ENCODE results near the gene PRKAR2B. TPM values are rescaled to one million over a fixed set of nuclear protein-coding genes. Genes with fewer than 3 reads are reported as not detected.

Gene PRKAR2B
- polyA plus RNA-seq, 1 of the 3 experiments (the other 2 are of a cell fraction) = 17.3 TPM

DNA sequence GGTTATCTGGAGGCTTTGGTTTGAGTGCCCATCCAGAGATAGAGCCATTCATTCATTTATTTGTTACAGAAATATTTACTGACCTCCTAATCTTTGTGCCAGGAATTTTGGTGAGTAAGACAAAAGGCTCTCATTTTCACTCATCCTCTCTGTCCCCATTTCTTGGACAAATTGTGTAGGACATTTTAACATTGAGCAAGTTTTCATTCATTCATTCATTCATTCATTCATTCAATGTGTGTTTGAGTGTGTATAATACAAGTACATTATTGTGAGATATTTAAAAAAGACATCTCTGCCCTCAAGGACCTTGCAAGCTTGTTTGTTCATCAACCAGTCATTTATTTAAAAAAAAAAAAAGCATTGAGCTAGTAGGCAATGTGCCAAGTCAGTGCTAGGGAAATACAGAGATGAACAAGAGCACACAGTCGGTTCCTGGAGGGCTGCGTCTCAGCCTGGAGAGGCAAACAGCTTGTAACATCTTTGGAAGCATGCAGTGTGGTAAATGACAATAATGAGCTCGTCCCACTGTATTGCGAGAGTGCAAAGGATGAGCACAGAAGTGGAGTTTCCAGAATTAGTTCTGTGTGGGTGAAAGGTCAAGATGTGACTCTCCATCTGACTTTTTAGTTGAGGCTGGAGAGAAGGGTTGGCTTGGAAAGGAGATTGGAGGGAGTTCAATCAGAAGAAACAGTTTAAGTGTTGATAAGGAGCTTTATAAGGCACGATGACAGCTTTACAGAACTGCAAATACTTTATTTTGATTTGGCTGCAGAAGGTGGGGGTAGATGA, 73.8 kb downstream of the PRKAR2B start:
- Histone ChIP-seq H3K9me3 (no peaks in the 10 kb centered on the region), H3K9ac (no peak overlapping the region), H4K20me1 (ENCODE audit: insufficient read depth) (no peaks in the 10 kb centered on the region), H3K9me2 (no peaks in the 10 kb centered on the region), H3K79me2 (ENCODE audit: insufficient read depth) (no peaks in the 10 kb centered on the region), H3K27me3 (ENCODE audit: insufficient read depth) (no peaks in the 10 kb centered on the region), H3K36me3 (replicated peaks in 1 of 2; ENCODE audit: control insufficient read depth in 1 of 2, insufficient read depth in 2 of 2, low read length in 1 of 2) (no peaks in the 10 kb centered on the region), H3K4me1 (ENCODE audit: control insufficient read depth in 1 of 2, insufficient read depth in 2 of 2, low read depth in 1 of 2, low read length in 1 of 2) (peaks cover 5 to 12% of the 10 kb centered on the region in 2 experiments; a peak in 3 of 4 replicates), H3K27ac (ENCODE audit: low read depth in 2 of 2, low read length in 1 of 2) (no peak overlapping the region), H3K4me3 (ENCODE audit: low read depth in 2 of 2, low read length in 1 of 2) (no peak overlapping the region), H3F3A (replicated peaks; ENCODE audit: insufficient read depth) (peaks cover 2% of the 10 kb centered on the region), H3K4me2 (peak overlapping the region; percentile 12), H2AFZ (ENCODE audit: low read depth) (no peak overlapping the region)
- ChIA-PET CTCF (interaction anchor here (1.0 to 1.1 kb wide), 2 partner anchors 15 to 29 kb away, joined by 3 read pairs; no protein-coding TSS in a partner anchor), POLR2A (no interaction called here)
- TF ChIP-seq TCF12 (IDR thresholded peaks at IDR 0.05) = no peak
- TF ChIP-seq MXI1 (IDR thresholded peaks at IDR 0.05; ENCODE audit: low read depth, low read length) = no peak
- TF ChIP-seq FOXM1 (IDR thresholded peaks at IDR 0.05; ENCODE audit: low read depth) = no peak
- peak; percentile 31; the same call in 1 of the 2 replicates for TF ChIP-seq NFIC (IDR thresholded peaks at IDR 0.05; ENCODE audit: borderline replicate concordance)
- TF ChIP-seq, protein P1, sequence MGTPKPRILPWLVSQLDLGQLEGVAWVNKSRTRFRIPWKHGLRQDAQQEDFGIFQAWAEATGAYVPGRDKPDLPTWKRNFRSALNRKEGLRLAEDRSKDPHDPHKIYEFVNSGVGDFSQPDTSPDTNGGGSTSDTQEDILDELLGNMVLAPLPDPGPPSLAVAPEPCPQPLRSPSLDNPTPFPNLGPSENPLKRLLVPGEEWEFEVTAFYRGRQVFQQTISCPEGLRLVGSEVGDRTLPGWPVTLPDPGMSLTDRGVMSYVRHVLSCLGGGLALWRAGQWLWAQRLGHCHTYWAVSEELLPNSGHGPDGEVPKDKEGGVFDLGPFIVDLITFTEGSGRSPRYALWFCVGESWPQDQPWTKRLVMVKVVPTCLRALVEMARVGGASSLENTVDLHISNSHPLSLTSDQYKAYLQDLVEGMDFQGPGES (IDR thresholded peaks at IDR 0.05; ENCODE audit: low read depth, low read length) = no peak
- TF ChIP-seq GATA2 (CRISPR knock-in tag; IDR thresholded peaks at IDR 0.05) = no peak
- TF ChIP-seq TAF1 (IDR thresholded peaks at IDR 0.05; ENCODE audit: borderline replicate concordance, low read depth, low read length) = no peak
- no peak for DNase-seq
- WGBS (ENCODE audit: low lambda C conversion rate) = 84% methylated on average over 5 of the region's 5 CpGs

DNA sequence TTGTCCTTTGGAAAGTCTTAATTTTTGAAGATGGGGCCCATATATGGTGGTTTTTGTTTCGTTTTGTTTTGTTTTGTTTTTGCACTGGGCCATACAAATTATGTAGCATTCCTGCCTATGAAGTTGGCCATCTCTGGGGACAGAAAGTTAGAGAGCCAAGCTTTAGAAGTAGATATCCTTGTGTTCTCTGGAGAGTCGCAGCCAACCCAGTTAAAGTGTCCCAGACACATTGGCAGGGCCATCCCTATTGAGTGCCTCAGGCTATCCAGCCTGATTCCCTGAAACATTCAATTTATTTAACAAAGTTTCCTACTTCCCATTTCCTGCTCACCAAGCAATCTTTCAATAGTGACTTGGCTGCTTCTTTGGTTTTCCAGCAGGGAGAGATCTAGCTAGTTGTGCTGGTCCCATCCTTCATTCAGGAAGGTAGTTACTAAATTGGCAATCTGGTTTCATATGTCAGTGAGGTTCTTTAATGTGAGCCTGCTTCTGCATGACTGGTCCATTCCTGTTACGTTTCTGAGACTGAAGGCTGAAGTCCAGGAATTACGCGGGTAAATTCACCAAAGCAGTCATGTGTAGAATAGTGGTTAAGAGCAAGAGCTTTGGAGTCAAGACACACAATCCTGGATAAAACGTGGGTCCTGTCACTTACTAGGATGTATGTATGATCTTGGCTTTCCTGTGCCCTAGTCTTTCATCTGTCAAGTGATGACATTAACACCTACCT, 75.0 kb downstream of the PRKAR2B start:
- H2AFZ ChIP-seq (ENCODE audit: low read depth) = no peak overlapping the region
- no peaks in the 10 kb centered on the region for H3K9me2 ChIP-seq
- no peak overlapping the region for H3K4me2 ChIP-seq
- H3K9ac ChIP-seq = no peak overlapping the region
- 90% methylated on average over 6 of the region's 6 CpGs for WGBS (ENCODE audit: low lambda C conversion rate)
- H3K36me3 ChIP-seq (replicated peaks in 1 of 2; ENCODE audit: control insufficient read depth in 1 of 2, insufficient read depth in 2 of 2, low read length in 1 of 2) = no peaks in the 10 kb centered on the region
- no peaks in the 10 kb centered on the region for H3F3A ChIP-seq (replicated peaks; ENCODE audit: insufficient read depth)
- H3K27me3 ChIP-seq (ENCODE audit: insufficient read depth) = no peaks in the 10 kb centered on the region
- H3K4me3 ChIP-seq (ENCODE audit: low read depth in 2 of 2, low read length in 1 of 2) = no peak overlapping the region
- no peaks in the 10 kb centered on the region for H3K79me2 ChIP-seq (ENCODE audit: insufficient read depth)
- no peak for DNase-seq
- TF ChIP-seq, protein P1 (IDR thresholded peaks at IDR 0.05; ENCODE audit: low read depth, low read length) = no peak
- POLR2A ChIA-PET = no interaction called here
- H4K20me1 ChIP-seq (ENCODE audit: insufficient read depth) = no peaks in the 10 kb centered on the region
- H3K9me3 ChIP-seq = no peaks in the 10 kb centered on the region
- no peak overlapping the region for H3K27ac ChIP-seq (ENCODE audit: low read depth in 2 of 2, low read length in 1 of 2)
- H3K4me1 ChIP-seq (ENCODE audit: control insufficient read depth in 1 of 2, insufficient read depth in 2 of 2, low read depth in 1 of 2, low read length in 1 of 2) = peaks cover 5 to 12% of the 10 kb centered on the region in 2 experiments; a peak in 3 of 4 replicates
- CTCF ChIA-PET = no interaction called here

All from SK-N-SH (cell line).